GM18519 (cell line): ENCODE measurements around the gene KLHL22.
"Not testable (repeated sequence)": the region's sequence is repeated elsewhere in the genome, so short reads cannot be mapped to it uniquely, and the experiment has no call there.

Experiments used
- ATAC-seq: cut with Tn5 transposase; IDR thresholded peaks from one replicate; pipeline ENCODE4 v1.9.1; 2021; ENCODE audit warnings: mild to moderate bottlenecking, moderate library complexity; ENCODE audit not compliant: unreplicated experiment, low FRiP score

The KLHL22 gene

GRCh38 chr22:20423008-20423905 lies 72.3 kb downstream of the KLHL22 start:
- no peak for ATAC-seq

DNA sequence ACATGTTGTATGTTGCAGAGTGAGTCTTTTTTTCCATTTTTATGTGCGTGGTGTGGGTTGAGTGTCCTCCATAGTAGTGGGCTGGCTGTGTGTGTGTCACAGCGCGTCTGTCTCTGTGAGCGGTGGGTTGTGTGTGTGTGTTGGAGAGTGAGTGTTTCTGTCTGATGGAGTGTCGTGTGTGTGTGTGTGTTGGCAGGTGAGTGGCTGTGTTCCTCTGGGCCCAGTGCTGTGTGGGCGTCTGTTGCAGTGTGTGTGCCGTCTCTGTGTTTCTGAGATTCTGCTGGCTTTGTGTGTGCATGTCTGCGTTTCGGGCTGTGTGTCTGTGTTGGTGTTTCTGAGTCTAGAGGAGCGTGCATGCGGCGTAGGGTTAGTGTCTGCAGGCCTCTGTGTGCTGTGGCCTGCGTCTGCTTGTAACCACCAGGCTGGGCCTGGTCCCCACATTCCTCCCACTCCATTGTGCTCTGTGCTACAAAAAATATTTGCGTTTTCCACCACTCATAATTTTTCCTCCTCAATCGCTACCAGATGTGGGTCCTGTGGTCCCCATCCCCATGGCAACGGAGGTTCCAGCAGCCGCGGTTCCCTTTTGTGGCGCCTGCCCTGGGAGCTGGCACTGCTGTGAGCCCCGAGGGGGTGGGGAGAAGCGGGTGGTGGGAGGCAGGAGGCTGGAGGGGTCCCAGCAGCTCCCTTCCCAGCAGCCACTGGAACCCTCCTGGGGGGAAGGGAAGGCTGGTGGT lies 73.2 kb downstream of the KLHL22 start:
- no peak for ATAC-seq

DNA sequence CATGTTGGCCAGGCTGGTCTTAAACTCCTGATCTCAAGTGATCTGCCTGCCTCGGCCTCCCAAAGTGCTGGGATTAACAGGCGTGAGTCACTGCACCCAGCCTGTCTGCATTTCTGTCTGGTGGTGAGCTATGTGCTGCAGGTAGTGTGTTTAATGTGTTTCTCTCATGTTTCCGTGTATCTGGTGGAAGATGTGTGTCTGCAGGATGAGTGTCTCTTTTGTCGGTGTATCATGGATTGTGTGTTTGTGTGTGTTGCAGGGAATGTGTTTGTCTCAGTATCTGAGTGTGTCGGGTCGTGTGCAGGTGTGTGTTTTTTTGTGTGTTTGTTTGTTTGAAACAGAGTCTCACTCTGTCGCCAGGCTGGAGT lies 74.1 kb downstream of the KLHL22 start:
- ATAC-seq = no peak

GRCh38 chr22:20420157-20420842 lies 75.3 kb downstream of the KLHL22 start:
- no peak for ATAC-seq

- ATAC-seq = no peak
Observed at GRCh38 chr22:20419664-20419951, 76.0 kb downstream of the KLHL22 start.

- ATAC-seq = no peak
Observed at GRCh38 chr22:20418211-20418788, 77.3 kb downstream of the KLHL22 start.

GRCh38 chr22:20415699-20416098 lies 79.9 kb downstream of the KLHL22 start:
- ATAC-seq = not testable (repeated sequence)

GRCh38 chr22:20415241-20415640 lies 80.4 kb downstream of the KLHL22 start:
- not testable (repeated sequence) for ATAC-seq

DNA sequence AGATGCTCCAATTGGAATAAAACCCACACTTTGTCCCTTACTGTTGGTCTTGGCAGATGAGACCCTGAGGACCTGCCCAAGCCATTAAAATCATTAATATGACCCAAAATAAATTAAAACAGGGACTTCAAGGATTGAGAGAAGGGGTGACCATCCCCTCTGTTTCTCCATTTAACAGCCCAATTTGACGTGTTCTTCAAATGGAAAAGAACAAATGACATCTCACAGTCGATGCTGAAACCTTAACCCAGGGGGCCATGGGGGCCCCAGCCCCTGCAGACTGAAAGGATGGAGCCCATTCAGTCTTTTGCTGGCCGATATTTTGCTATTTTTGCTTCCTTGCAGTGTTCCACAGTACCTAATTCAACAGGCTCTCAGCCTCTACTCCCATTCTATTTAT lies 81.1 kb downstream of the KLHL22 start:
- no peak for ATAC-seq

GRCh38 chr22:20414059-20414440 lies 81.5 kb downstream of the KLHL22 start:
- ATAC-seq = no peak

GRCh38 chr22:20413217-20414058 lies 82.2 kb downstream of the KLHL22 start:
- no peak for ATAC-seq

DNA sequence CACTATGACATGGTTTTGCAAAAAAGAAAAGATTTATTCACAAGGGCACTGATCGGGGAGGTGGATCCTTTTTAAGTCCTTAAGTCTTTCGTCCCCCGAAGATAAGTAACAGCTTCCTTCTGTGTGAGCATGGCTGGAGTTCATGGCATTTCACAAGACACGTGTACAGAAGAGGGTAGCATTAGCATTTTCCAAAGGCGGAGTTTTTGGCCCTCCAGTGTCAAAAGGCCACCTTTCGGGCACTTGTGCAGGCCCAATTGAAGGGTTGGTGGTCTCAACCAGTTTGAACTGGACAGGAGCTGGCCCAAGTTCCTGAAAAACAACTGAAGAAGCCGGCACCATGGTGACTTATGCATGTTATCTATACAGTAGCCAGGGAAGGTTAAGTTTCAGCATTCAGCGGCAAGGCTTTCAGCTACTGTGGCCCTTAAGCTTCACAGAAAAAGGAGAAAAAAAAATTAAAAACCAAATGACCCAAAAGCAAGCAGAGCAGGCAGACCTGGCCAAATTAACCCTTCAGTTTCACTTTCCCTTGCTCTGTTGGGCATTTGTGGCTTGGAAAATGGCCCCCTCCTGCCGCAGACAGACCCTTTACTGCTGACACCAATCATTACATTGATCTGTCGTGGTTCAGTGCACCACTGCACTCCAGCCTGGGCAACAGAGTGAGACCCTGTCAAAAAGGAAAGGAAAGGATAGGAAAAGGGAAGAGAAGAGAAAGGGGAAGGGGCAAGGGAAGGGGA lies 83.0 kb downstream of the KLHL22 start:
- no peak for ATAC-seq

GRCh38 chr22:20409385-20409784 lies 86.2 kb downstream of the KLHL22 start:
- ATAC-seq = not testable (repeated sequence)

- no peak for ATAC-seq
Observed at GRCh38 chr22:20408891-20409290, 86.7 kb downstream of the KLHL22 start.

- no peak for ATAC-seq
Observed at GRCh38 chr22:20407829-20408228, 87.8 kb downstream of the KLHL22 start.

DNA sequence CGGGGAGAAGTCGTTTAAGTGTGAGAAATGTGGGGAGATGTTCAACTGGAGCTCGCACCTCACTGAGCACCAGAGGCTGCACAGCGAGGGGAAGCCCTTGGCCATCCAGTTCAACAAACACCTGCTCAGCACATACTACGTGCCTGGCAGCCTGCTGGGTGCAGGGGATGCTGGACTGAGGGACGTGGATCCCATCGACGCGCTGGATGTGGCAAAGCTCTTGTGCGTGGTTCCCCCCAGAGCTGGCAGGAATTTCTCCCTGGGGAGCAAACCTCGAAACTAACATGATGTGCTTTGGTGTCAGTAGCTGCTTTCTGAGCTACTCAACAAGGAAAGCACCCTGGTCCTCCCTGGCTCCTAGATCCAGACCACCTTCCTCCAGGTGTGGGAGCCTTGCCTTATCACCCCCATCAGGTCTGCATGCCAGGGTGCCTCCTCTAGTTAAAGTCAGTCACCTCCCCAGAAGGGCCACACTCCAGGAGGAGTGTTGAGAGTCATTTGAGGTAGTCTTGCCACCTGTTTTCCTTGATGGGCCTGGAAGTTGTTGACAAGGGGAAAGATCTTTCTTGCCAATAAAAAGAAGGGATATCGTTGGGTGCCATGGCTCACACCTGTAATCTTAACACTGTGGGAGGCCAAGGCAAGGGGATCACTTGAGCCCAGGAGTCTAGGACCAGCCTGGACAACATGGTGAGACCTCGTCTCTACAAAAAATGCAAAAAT lies 88.7 kb downstream of the KLHL22 start:
- ATAC-seq = no peak

- ATAC-seq = no peak
Observed at GRCh38 chr22:20405931-20406685, 89.5 kb downstream of the KLHL22 start.

DNA sequence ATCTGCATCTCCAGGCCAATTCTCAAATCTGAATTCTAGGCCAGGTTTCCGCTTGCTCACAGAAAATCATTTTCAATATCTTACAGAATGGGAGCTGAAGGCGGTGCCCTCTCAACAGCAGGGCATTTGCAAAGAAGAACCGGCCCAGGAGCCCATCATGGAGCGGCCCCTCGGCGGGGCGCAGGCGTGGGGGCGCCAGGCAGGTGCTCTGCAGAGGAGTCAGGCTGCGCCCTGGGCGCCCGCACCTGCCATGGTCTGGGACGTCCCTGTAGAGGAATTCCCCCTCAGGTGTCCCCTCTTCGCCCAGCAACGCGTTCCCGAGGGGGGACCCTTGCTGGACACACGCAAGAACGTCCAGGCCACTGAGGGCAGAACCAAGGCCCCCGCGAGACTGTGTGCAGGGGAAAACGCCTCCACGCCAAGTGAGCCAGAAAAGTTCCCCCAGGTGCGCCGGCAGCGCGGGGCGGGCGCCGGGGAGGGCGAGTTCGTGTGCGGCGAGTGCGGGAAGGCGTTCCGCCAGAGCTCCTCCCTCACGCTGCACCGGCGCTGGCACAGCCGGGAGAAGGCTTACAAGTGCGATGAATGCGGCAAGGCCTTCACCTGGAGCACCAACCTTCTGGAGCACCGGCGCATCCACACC lies 90.2 kb downstream of the KLHL22 start:
- no peak for ATAC-seq
